GM18519 (cell line): ENCODE data around the gene GFI1B.

Experiments
- ATAC-seq: cut with Tn5 transposase; IDR thresholded peaks from one replicate; pipeline ENCODE4 v1.9.1; 2021; ENCODE audit warnings: mild to moderate bottlenecking, moderate library complexity; ENCODE audit not compliant: unreplicated experiment, low FRiP score

Gene GFI1B

DNA sequence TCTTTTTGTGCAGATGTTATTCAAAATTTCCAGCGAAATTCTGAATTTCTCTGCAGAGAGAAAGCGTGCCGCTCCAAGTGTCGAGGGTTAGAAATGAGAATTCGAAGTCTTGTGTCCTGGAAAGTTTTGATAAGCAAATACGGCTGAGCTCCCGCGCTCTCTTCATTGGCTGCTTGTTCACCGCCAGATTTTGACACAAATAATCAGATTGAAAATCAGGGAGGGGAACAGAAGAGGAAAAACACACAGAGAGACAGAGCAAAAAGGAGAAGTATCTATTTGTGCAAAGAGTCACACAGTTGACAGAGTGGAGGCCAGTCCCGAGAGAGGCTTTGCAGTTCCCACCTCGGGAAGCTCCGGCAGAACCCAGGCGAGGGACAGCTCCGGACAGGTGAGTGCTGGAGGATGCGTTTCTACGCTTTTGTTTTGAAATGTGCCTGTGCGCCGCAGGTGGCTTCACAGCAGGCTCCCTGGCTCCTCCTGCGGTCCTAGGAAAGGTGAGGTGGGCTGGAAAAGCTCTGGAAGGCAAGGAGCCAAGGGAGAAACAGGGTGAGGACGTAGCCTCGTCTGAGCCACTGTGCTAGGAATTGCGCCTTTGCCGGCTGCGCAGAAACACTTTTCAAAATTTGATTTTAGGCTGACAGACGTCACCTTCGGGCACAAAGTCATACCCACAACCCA is at the start of gene GFI1B:
Gene GFI1B, plus strand, starts transcription at position 244 of the 681 bp plus-strand sequence. CDS start 7,985 bp downstream, outside the sequence.
- no peak for ATAC-seq

DNA sequence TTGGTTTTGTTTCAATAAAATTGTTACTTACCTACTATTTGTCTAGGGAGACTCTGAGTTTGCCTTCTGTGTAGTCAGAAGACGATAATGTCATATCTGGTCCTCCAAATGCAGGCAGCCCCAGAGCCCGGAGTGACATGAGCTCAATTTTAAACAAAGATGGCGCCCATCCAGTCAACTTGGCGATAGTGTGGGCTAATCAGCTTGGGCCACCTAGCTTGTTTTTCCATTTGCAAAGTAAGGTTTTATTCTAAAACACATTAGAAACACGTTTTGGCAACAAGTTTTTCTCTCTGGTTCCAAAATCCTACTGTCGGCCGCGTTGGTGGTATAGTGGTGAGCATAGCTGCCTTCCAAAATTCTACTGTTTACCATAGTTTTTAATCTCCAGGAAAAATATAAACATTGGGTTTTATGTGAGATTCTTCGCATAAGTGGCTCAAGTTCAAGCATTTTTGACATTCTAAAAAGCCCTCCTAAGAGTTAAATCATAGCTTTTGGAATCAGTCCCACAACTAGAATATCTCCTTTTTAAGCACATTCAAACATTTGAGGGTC is 47.2 kb upstream of the GFI1B start:
- ATAC-seq: no peak

DNA sequence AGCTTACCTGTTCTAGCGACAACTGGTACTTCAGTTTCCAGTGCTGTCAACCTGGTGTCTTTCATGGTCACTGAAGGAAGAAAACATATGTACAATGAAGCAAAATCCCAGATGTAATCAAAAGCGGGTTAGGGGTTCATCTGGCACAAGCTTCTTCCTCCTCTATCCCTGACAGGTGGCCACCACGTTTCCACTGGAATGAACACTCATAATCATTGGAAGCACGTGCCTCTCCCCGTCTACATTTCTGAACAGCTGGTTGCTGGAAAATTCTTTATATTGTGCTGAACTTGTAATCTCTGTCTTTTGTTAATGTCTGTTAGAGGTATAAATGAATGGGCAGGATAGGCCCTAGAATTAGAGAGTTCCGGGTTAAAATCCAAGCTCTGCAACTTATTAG is 43.5 kb upstream of the GFI1B start:
- ATAC-seq: no peak

DNA sequence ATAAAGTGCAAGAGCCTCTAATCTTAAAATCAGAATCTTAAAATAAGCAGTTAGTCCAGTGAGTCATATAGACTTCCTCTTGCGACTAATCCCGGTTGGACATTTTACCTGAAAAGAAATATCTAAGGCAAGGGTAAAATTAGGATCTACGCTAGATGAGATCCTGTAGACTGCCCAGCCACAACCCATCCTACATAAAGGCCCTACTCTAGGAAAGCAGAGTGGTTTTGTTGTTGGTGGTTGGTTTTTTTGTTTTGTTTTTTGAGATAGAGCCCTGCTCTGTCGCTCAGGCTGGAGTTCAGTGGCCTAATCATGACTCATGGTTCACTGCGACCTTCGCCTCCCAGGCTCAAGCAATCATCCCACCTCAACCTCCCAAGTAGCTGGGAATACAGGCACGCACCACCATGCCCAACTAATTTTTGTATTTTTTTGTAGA is 41.0 kb upstream of the GFI1B start:
- ATAC-seq: no peak

DNA sequence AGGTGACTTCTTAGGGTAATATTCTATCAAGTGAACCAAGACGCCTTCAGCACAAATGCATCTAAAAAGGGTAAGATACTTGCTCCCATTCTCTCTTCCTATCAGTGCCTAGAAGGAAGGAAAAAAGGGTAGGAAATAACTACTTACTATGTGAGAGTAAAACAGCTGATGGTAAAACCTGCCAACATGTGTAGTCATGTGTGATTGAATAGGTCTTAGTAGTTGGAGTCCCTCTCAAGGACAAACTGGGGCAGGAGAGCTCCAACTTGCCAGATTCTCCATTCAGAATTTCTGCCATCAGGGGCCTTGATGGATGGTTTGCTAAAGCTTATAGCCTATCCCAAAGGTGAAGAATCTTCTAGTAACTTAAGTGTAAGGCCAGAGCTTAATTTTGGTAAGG is 39.3 kb upstream of the GFI1B start:
- ATAC-seq: no peak

DNA sequence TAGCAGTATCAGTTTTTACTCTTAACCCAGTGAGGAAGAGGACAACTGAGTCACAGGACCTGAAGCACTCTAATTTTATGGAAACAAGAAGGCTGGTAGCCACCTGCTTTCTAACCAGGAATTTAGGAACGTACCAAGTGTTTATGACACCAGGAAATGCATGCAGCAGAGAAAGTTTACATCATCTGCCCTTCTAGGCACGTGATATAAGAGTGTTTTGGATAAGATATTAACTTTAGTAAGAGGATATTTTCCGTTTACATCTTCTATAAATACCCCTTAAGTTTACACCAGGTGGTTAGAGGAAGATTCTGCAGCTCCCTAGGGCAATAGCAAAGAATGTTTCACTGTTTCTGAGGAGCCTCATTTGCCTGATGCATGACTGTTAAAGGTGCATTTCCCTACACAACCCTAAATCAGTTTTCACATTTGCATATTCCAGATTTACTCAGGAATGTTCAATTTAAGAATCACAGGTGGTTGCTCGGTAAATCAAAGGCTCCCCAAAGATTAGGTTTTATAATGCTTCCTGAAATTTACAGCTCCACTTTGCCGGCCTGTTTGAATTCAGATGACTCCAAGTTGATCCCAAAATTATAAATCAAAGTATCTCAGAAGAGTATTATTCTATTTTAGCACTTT is 35.8 kb upstream of the GFI1B start:
- no peak for ATAC-seq

DNA sequence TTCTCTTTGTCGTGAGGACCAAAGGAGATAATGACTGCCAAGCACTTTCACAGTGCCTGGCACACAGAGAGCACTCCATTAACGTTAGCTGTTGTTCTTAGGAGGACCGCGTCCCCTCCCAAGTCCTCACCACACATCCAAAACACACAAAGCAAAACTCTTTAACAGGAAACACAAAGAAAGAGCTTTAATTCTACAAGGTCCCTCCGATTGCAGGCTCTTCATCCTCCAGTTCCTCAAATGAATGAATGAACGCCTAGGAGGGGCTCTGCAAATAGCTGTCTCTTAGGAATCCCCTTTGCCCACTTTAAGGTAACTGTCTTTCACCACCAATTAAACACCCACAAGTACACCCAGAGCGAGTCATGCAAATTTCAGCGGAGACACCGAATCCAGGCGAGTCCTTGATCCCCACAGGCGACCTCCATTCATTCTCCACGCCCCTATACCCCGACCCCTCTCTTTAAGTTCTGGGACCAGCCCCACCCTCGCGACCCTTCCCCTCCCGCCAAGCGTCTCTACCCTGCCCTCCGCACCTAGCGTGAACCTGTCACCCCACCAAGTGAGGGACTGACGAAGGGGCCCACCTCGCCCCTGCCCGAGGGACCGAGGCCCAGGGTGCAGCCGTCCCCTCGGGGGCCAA is 34.7 kb upstream of the GFI1B start:
- no peak for ATAC-seq

DNA sequence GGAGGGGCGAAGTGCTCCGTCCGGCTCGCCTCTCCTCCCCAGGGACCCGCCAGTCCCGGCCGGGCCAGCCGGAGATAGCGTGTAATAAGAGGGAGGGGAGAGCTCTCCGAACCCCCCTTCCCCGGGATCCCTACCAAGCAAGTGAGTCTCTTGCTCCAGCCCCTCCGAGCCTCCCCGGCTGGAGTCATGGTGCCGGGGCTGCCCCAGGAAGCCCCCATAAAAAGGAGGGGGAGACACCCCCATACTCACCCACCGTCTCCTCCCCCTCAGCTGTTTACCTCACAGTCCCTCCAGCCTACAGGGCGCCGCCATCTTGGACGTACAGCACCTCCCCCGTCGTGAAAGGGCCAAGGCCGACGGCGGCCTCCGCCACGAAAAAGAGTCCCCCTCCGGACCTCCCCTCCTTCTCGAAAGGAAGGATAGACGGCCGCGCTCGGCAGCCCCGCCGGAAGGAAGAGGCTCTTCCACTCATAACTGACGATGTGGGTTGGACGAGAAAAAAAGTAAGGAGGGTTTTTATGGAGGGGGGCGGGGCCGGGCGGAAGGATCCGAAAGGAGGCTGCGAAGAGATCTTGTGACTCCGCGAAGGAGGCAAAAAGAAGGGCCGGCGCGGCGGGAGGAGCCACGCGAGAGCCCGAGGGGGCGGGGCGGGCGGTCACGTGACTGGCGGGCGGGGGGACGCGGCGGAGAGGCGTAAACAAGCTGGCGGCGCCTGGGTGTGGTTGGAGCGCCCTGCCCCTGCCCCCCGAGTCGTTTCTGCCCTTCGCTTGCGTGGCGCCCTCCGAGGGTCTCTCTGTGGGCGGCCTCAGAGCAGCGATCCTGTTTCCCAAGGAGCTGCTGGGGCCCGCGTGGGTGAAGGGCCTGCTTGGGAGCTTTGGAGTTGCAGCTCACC is 34.0 kb upstream of the GFI1B start, which contains the start of gene TSC1:
Gene TSC1, minus strand, starts transcription at position 323 of the 892 bp plus-strand sequence. CDS start 15,744 bp downstream, outside the sequence.
- no peak for ATAC-seq

DNA sequence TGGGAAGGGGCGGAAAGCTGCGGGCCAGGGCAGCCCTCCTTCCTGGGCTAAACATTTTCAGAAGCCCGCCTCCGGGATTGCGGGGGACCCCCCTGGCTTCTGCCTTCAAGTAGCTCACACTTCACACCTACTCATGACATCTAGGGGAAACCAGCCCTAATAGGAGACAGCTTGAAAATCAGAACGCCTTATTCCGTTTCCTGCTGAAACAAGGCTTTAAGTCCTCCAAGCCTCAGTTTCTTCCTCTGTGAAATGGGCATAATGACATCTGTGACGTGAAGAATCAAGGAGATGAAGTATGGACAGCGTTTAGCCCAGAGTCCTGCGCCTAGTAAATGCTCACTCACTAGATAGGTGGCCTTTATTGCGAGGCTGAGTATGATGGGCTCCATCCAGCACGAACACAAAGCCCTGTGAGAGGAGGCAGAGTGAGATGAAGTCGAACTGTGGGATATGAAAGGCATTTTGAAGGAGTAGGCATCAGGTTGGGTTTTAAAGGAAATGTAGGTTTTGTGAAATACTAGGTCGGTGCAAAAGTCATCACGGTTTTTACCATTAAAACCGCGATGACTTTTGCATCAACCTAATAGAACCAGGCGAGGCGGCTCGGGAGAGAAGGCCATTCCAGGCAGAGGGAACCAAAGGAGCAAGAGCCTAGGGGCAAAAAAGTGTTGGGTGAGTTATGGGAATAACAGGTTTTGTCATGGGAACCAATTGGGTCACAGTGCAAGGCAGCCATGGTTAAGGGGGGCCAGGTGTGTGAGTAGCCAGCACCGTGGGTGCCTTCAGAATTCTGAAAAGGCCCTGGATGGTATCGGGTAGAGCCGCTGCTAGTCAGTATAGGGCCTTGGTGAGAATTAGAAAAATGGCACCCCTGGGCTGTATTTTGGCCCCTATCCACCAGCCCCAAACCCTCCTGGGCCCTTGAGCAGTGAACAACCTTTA is 33.0 kb upstream of the GFI1B start:
- ATAC-seq: no peak

DNA sequence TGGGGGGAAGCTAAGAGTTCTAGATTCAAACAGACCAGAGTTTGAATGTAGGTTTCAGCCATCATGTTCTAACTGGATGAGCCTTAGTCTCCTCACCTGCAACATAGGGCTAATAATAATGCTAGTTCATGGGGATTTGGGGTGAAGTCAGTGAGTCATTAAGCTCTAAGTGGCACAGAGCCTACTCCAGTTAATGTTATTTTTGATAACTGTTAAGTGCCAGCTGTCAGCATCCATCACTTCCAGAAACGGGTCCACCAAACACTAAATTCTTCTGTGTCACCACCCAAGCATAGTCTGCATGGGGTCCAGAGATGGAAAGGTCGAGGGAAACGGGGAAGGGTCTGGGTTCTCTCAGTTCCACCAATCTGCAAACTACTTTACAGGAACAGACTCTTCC is 32.3 kb upstream of the GFI1B start:
- ATAC-seq: no peak

DNA sequence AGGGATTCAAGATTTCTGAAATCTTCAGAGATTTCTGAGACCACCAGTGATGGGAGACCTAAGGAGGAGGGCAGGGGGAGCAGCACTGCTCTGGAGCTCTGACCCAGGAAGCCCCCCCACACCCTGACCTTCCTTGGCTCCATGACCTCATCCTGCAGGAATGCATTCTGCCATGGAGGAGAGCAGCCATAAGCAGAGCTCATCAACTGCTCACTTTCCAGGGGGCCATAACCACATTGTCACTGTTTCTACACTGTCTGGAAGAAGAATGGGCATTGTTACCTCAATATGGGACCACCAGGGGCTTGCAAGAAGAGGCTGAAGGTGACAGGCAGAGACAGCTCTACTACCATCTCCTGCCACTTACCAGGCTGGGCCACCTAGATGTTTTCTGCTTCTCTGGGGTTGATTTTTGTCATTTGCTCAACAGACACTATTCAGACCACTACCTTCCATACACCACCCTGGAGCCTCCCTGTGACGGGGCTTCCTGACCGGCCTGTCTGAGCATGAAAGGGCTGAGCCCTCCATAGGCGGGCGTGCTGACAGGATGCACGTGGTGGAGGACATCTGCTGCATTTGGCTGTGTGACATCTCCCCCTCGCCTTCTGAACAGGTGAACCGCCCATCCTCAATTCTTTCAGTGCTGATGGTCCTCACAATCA is 31.7 kb upstream of the GFI1B start:
- ATAC-seq: no peak

DNA sequence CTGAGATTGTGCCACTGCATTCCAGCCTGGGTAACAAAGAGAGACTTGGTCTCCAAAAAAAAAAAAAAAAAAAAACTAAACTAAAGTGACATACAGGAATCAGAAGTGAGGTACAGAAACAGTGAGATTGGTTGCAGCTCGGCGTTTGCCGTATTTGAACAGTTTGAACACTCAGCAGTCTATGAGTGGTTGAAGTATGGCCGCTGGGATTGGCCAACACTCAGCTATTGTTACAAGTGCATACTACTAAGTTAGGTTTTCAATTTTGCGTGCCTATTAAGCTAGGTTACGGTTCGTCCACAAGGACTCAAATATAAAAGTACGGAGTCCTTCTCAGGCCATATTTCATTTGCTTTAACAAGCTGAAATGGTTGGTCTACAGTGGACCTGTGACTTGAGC is 30.7 kb upstream of the GFI1B start:
- ATAC-seq: no peak

DNA sequence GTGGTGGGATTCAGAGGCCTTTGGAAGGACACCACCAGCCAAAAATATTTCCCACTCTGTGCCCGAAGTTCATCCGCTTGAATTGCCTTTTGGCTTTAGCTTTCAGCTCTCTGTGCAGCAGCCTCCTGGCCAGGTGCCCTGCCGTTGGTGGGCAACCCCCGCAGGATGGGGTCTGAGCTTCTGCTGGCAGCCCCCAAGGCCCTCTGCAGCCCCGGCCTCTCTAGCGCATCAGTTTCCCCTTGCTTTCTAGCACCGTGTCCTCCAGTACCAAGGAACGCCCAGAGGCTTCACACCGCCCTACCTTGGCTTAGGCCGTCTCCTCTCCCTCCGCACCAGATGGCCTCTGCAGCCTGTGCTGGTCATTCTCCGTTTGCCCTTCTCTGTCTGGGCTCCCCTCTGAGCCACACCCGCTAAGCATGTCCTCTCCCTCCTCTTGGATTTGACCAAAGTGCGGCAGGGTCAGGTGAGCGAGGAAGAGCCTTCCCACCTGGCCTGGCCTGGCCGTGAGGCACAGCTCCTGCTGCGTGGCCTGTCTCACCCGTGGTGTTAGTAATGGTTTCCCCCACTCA is 29.9 kb upstream of the GFI1B start:
- ATAC-seq: no peak

DNA sequence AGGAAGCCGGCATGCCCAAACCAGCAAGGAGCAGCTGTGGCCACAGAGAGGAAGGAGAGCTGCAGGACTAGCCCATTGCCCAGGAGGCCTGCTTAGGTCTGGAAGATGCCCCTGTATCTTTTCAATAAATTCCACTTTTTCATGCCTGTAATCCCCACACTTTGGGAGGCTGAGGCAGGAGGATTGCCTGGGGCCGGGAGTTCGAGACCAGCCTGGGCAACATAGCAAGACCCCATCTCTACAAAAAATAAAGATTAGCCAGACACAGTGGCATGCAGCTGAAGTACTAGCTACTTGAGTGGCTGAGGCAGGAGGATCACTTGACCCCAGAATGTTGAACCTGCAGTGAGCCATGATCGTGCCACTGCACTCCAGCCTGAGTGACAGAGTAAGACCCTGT is 28.8 kb upstream of the GFI1B start:
- ATAC-seq: no peak

DNA sequence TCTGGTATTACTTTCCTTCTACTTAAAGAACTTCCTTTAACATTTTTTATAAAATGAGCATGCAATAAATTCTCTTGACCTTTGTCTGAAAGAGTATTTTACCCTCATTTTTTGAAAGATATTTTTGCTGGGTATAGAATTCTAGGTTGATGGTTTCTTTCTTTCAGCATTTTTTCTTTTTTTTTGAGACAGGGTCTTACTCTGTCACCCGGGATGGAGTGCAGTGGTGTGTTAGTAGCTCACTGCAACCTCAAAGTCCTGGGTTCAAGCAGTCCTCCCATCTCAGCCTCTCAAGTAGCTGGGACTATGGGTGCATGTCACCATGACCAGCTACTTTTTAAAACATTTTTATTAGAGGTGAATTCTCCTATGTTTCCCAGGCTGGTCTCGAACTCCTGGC is 23.4 kb upstream of the GFI1B start:
- no peak for ATAC-seq

DNA sequence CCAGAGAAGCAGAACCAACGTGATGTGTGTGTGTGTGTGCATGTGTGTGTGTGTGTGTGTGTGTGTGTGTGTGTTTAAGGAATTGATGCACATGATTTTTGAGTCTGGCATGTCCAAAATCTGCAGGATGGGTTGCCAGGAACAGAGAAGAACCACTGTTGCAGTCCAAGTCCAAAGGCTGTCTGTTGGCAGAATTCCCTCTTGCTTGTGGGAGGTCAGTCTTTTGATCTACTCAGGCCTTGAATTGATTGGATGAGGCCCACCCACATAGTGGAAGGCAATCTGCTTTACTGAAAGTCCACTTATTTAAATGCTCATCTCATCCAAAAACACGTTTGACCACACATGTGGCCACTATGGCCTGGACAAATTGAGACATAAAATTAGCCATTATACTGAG is 22.7 kb upstream of the GFI1B start:
- ATAC-seq: no peak

DNA sequence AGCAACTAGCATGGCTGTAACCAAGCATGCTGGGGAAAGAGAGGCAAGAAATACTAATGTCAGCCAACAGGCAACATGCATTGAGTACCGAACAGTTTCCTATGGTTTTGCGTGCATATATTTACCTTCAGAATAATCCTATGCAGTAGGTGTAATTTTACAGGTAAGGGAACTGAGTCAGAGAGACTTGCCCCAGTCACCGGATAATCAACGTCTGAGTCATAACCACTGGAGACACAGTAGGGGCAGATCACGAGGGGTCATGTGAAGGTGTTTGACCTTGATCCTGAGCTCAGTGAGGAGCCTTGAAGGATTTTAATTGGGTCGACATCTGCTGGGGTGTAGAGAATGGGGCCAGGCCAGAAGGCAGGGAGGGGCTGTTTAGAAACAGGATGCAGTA is 20.7 kb upstream of the GFI1B start:
- no peak for ATAC-seq

DNA sequence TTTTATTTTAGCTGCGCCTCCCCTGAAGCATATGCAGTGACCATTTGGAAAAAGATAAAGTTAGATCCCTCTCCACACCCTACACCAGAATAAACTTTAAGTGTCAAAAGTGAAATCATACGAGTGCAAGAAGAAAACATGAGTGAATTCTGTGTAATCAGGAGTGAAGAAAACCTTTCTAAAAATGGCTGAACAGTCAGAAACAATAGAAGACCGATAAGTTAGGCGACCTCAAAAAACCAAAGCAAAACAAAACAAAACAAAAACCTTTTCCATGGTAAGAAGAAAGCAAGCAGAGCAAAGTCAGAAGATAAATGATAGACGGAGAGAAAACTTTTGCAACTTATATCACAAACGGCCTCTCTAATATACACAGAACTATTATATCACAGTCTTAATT is 17.5 kb upstream of the GFI1B start:
- no peak for ATAC-seq

DNA sequence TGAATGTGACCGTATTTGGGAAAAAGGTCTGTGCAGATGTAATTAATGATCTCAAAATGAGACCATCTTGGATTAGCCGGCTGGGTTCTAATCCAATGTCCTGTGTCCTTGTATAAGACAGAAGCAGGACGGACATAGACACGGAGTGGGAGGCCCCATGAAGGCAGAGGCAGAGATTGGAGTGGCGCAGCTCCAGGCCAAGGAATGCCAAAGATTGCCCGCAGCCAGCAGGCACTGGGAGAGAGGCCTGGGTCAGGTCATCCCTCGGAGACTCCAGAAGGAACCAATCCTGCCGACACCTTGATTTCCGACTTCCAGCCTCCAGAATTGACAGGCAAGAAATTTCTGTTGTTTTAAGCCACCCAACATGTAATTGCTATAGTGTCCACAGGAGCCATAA is 13.0 kb upstream of the GFI1B start:
- ATAC-seq: no peak
